NCI-H1105 (cell line): Measurements from ENCODE around the gene TRPM2.
"Not testable (repeated sequence)": the region's sequence is repeated elsewhere in the genome, so short reads cannot be mapped to it uniquely, and the experiment has no call there.

Experiments used
- DNase-seq: peaks from one replicate; lab custom pipeline; 2025; lab: John Stamatoyannopoulos, UW

The TRPM2 gene

DNA sequence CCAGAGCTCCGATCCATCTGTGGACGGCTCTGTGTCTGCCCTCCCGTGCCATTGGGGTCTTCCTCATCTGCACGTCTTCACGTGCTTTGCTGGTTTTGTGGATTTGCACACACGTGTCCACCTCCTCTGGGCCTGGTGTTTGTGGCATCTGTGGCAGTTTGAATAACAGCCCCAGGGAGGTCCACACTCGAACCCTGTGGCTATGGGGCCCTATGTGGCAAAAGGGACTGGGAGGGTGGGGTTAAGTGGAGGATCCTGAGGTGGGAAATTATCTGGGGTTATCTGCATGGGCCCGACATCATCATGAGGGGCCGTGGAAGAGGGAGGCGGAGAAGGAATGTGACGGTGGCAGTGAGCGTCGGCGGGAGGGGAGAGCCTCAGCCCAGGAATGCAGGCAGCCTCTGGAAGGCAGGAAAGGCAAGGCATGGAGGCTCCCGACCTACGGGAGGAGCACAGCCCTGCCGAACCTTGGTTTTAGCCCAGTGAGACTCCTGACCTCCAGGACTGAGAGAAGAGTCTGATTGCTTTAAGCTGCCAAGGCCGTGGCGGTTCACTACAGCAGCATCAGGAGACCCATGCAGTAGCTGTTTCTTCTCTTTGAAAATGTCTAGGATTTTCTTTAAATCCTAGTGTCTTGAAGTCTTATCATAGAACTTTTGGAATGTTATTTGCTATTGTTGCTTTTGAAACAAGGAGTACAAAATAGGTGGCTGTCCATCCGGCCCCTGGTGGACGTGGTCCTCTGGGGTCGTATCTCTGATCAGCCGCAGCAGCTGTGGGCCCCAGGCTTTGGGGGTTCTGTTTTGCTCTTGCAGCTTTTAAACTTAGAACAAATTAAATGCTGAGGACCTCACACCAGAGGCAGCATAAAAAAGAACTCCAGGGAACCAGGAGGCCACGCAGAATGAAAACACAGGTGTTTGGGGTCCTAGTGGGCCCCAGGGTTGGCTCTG lies 61.9 kb downstream of the TRPM2 start:
- no peak for DNase-seq

DNA sequence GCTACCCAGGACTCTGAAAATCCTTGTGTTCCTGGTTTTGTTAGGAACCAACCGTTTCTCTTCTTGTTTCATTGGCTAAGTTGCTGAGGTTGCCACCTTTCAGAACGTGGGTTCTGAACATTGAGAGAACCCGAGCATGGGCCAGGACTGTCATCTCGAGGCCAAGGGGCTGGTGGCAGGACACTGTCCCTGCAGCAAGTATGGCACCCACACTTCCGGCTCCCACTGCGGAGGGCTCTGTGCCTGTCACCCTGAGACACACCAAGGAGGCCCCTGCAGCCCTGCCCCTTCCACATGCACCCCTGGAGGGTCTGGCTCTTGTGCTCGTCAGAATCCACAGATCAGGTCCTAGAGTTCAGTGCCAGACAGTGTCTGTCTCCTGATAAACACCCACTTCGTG lies 62.8 kb downstream of the TRPM2 start:
- no peak for DNase-seq

GRCh38 chr21:44417621-44418107 lies 64.2 kb downstream of the TRPM2 start:
- DNase-seq: not testable (repeated sequence)

DNA sequence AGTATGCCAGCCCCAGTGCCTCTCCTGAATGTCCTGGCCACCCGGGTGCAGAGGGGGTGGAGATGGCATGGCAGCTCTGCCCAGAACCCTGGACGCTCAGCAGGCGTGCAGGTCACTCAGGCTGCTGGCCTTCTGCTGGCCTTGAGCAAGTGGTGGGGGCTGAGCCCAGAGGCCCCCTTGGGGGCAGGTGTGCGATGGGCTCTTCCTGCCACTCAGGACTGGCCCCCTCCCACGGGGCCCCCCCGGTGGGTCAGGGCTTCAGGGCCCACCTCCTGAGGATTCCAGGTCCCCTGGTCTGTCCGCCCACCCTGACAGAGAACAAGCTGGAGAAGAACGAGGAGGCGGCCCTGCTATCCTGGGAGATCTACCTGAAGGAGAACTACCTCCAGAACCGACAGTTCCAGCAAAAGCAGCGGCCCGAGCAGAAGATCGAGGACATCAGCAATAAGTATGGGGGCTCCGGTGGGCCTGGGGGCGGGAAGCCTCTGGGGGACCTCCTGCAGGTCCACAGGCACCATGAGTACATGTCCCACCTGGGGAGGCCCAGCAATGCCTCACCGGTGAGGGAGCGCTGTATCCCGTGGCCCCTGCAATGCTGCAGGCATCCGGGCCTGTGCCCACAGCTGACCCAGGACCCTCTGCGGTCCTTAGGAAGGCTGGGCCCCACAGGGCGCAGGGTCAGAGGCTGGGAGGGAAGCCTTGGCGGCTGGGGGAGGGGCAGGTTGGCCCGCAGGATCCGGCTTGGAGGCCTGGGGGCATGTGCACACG lies 64.9 kb downstream of the TRPM2 start:
- no peak for DNase-seq

DNA sequence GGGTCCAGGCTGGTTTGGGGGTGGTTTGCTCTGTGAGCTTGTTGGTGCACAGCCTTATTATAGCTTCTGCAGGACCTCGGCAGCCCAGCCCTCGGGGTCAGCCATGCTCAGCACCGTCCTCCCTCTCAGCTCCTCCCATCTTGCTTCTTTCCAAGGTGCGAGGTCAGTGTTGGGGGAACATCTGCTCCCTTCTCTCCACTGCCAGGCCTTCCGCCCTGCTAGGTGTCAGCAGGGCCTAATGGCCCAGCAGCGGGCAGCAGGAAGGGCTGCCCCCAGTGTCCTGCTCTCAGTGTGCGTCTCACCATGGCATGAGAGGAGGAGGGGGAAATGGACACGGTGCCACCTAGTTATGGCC lies 65.4 kb downstream of the TRPM2 start:
- no peak for DNase-seq

DNA sequence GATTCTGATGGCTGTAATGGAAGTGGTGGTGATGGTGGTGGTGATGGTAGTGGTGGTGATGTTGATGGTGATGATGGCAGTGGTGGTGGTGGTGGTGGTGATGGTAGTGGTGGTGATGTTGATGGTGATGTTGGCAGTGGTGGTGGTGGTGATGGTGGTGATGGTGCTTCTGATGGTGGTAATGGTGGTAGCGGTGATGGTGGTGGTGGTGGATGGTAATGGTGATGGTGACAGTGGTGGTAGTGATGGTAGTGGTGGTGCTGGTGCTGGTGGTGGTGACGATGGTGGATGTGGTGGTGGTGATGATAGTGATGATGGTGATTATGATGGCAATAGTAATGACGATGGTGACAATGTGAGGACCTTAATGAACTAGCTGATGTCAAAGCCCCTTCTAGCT lies 66.3 kb downstream of the TRPM2 start:
- DNase-seq: no peak

DNA sequence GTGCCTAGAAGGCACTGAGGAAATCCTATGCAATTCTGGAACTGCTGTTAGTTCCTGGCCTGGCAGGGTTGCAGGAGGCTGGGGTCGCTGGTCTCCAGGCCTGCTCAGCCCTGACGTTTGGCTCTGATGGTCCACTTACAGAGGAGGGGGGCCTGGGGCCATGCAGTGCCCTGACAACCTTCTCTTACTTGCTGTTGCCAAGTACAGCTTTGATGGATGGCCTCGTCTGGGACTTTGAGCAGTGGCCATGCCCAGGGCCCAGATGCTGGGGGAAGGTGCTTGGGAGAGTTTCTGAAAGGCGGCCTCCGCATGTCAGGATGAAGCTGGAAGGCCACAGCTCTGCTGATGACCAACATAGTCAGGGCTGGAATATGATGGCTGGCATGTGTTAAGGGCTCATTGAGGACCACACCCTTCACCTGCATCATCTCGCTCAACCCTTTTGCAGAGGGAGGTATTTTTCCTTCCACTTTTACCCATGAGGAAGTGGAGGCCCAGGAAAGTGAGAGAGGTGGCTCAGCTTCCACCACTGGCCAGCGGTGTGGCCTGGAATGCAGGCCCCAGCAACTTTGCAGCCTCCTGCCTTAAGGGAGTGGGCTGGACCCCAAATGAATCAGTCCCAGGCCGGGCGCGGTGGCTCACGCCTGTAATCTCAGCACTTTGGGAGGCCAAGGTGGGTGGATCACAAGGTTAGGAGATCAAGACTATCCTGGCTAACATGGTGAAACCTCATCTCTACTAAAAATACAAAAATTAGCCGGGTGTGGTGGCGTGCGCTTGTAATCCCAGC lies 67.2 kb downstream of the TRPM2 start:
- DNase-seq: no peak

DNA sequence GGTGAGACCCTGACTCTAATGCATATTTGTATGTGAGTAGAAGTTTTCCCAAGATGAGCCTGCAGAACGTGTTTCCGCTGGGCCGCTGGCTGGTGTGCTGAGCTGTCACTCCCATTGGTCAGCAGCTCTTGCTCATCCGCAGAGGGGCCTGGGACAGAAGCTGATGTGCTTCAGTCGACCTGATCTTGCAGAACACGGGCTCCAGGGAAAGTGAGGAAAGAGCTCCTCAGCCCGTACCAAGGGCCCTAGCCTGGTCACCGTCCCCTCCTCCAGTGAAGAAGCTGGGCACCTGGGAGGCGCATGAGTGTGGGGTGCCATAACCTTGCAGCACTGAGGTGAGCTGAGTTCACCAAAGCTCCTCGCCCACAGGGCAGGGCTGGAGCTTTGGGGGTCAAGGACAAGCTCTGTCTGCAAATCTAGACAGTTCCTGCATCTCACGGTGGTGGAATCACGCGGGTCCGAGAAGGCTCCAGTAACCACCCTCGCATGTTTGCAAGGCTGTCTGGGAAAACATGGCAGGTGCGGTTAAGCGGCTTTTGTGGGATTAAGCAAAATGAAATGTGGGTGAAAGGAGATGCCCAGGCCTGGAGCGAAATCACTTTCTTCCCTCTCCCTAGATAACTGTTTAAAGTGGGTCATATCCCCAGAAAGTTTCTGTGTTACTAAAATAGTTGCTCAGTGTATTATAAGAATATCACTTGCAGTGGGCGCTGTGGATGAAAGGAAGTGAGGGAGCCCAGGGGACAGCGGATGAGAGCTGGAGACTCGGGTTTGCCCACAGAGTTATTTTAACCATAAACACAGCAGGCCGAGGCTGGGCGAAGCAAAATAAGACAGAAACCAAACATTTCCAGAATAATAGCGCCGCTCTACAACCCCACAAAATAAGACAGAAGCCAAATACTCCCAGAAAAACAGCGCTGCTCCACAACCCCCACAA lies 68.8 kb downstream of the TRPM2 start:
- no peak for DNase-seq

DNA sequence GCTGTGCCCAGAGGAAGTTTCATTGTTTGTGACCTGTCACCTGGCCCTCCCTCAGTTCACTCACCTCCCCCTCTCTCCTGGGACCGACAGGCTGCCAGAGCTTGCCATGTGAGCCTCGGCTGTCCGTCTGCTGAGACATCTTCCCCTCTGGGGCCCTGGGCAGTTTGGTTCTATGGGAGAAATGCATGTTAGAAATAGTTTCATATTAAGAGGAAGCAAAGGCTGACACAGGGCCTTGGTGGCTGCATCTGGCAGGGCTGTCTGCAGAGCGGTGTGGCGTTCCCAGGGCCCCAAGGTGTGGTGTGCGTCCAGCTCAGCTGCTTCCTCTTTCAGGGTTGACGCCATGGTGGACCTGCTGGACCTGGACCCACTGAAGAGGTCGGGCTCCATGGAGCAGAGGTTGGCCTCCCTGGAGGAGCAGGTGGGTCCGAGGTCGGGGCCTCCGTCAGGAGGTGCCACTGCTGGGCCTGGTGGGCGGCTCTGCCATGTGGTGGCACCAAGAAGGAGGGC lies 69.9 kb downstream of the TRPM2 start:
- no peak for DNase-seq

DNA sequence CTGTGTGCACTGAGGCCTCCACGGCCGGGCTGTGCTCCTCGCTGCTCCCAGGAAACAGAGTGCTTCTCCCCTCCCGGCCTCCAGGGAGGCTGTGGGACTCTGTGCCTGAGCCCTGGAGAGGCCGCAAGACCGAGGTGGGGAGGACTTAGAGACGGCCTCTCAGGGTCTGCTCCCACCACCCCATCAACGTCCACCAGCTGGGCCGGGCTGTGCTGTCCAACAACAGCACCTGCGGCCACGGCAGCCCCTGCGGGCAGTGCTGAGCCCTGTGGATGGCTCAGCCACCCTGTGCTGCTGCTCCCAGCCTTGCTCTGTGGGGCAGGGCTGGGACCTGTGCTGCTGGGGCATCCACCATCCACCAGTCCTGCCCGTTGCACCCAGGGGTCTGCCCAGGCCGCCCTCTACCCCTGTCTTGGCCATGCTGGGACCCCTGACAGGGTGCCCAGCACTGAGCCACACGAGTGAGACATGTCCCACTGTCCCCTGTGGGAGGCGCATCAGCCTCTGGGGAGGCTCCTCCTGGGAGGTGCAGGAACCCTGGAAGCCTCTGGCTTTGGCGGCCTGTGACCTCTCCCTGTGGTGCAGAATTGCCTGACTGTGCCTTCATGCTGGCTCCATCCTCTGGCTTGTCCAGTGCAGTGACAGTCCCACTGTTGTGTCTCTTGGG lies 70.7 kb downstream of the TRPM2 start:
- DNase-seq: no peak

DNA sequence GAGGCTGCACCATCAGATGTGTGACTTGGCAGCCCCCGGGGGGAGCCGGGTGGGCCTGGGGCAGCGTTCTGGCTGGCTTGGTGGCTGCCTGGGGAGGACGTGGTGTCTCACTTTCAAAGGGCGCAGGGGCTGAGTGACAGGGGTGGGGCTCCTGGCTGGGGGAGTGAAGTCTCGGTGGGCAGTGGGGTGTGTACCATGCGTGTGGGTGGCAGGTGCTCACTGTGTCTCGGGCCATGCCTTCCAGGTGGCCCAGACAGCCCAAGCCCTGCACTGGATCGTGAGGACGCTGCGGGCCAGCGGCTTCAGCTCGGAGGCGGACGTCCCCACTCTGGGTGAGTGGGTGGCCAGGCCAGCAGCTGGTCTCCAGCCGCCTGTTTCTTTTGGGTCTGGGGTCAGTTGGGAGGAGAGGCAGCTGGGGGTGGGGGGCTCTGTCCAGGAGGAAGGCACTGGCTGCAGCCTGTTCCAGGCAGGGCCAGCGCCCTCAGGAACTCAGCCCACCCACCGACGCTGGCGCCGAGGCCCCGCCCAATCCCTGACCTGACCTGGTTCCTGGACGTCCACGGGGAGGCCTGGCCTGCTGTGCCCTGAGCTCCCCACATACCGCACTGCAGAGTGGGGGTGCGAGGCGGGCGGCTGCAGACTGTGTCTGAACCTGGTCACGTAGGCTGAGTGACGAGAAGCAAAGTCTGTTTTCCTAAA lies 71.3 kb downstream of the TRPM2 start:
- DNase-seq: no peak

GRCh38 chr21:44425307-44425894 lies 72.0 kb downstream of the TRPM2 start:
- DNase-seq: no peak

DNA sequence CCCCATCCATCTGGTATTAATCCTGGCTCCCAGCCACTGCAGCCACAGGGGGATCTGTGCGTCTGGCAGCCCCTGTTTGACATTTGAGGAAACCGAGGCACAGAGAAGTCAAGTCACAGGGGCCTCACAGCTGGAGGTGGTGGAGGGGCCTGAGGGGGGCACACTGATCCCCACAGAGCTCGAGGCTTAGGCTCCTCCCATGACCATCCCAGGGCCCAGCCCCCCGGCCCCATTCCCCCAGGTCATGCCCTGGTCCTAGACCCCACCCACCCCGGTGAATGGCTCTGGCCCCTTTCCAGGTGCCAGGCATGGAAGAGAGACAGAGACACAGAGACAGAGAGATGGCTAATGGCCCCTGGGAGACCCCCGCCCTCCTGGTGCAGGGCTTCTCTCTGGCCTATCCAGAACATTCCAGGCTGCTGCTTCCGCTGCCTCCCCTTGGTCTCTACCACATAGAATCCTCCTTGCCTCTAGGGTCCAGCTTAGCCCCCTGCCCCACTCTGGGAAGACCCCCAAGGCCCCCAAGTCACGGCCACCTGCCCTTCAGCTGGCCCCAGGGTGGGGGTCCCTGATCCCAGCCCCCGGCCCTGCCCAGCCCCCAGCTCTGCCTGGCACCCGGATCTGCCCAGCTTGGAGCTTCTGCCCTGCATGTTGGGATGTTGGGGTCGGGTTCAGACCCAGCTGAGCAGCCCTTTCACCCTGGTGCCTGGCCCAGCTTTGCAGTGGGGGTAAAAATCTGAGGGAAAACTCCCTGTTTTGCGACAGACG lies 72.7 kb downstream of the TRPM2 start:
- DNase-seq: no peak

GRCh38 chr21:44426663-44427191 lies 73.3 kb downstream of the TRPM2 start:
- no peak for DNase-seq

DNA sequence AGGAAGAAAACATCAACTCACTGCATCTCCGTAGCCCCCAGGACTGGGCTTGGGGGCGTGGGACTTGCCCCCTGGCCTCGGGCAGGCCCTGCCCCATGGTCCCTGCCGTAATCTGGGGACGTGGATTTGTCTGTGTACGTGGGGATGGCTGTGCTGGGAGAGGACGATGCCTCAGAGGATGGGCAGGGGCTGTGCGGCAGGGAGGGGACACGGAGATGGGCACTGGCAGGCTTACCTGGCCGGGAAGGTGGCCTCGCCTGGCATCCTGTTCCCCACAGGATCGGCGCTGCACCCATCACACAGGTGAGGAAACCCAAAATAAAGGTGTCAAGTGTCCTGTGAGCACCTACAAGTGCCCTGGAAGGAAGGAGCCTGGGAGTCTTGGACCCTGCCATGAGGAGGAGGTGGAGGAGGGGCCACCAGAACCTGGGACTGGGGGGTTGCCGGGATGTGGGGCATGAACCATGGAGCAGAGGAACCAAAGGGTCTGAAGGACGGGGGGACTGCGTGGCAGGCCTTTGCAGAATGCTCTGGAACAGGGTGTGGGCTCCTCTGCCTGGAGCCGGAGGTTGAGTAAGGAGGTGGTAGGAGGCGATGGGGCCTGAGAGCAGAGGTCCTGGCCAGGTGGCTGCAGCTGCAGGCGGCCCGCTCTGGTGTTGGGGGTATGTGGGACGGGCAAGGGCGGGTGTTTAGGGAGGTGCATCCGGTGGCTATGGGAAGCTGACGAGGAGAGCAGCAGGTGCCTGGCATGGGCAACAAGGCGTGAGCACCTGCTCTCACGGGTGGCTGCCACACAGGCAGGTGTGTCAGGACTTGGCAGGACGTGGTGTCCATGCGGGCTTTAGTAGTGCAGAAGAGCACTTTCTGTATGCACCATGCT lies 74.1 kb downstream of the TRPM2 start:
- DNase-seq: peak; percentile 47

DNA sequence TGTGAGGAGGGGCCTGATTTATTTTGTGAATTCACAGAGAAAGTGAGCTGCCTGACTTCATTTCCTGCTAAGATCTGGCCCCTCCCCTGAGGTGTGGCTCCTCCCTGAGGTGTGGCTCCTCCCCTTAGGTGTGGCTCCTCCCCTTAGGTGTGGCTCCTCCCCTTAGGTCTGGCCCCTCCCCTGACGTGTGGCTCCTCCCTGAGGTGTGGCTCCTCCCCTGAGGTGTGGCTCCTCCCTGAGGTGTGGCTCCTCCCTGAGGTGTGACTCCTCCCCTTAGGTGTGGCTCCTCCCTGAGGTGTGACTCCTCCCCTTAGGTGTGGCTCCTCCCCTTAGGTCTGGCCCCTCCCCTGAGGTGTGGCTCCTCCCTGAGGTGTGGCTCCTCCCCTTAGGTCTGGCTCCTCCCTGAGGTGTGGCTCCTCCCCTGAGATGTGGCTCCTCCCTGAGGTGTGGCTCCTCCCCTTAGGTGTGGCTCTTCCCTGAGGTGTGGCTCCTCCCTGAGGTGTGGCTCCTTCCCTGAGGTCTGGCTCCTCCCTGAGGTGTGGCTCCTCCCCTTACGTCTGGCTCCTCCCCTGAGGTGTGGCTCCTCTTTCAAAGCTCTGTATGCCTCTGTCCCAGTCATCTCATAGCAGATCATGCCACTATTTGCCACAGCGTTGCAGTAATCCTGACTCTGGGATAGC lies 75.0 kb downstream of the TRPM2 start:
- no peak for DNase-seq

DNA sequence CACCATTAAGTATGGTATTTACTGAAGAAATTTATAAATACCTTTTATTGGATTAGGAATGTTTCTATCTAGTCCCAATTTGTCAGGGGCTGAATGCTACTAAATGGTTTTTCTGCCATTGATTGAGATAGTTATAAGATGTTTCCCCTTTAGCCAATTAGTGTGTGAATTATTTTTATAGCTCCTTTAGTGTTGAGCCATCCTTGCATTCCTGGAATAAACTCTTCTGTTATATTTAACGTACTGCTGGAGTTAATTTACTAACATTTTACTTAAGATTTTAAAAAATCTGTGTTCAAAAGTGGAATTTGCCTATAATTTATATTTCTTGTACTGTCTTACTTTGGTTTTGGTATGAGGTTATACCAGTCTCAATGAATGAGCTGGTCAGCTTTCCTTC lies 76.5 kb downstream of the TRPM2 start:
- no peak for DNase-seq
